Epithelial cell of esophagus (primary cell): ENCODE measurements around the gene MRPL10.
A peak's percentile ranks its signal among the peaks of the same experiment; 100 is the strongest.

Experiments
- DNase-seq: peaks from one replicate; pipeline ENCODE4 v3.0.0; 2010; ENCODE audit warnings: low read depth
- H3K4me3 ChIP-seq: 2 replicates; pipeline ENCODE4 v1.5.1; 2011; ENCODE audit warnings: mild to moderate bottlenecking, low read length, control low read depth
- TF ChIP-seq, protein P1 (sequence below): IDR thresholded peaks from 2 replicates; pipeline ENCODE4 v1.5.1; 2011; ENCODE audit warnings: low read depth, mild to moderate bottlenecking, low read length, control low read depth, inconsistent platforms; ENCODE audit not compliant: insufficient read depth; ENCODE audit errors: missing control alignments

The MRPL10 gene

GRCh38 chr17:47792457-47792856, 38.9 kb downstream of the MRPL10 start:
- DNase-seq: no peak
- no peak overlapping the region for H3K4me3 ChIP-seq
- TF ChIP-seq, protein P1, sequence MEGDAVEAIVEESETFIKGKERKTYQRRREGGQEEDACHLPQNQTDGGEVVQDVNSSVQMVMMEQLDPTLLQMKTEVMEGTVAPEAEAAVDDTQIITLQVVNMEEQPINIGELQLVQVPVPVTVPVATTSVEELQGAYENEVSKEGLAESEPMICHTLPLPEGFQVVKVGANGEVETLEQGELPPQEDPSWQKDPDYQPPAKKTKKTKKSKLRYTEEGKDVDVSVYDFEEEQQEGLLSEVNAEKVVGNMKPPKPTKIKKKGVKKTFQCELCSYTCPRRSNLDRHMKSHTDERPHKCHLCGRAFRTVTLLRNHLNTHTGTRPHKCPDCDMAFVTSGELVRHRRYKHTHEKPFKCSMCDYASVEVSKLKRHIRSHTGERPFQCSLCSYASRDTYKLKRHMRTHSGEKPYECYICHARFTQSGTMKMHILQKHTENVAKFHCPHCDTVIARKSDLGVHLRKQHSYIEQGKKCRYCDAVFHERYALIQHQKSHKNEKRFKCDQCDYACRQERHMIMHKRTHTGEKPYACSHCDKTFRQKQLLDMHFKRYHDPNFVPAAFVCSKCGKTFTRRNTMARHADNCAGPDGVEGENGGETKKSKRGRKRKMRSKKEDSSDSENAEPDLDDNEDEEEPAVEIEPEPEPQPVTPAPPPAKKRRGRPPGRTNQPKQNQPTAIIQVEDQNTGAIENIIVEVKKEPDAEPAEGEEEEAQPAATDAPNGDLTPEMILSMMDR: no peak

DNA sequence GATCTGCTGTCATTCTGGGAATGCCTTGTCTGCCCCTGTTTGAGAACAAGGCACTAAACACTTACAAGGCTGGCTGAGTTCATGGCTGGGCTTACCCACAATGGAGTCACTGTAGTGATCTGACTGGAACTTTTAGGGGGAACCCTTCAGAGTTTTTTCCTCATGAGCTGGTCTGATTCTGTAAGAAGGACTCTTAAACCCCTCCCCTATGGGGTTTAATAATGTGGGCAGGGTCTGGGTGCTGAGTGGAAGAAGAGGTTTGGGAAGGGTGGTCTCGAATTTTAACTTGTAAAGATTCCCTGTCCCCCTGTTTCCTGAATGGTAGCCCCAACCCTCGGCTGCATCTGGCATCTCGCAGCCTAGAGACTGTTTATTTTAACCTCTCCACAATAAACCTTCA, 40.3 kb downstream of the MRPL10 start:
- DNase-seq: no peak
- TF ChIP-seq, protein P1: no peak
- H3K4me3 ChIP-seq: no peak overlapping the region

DNA sequence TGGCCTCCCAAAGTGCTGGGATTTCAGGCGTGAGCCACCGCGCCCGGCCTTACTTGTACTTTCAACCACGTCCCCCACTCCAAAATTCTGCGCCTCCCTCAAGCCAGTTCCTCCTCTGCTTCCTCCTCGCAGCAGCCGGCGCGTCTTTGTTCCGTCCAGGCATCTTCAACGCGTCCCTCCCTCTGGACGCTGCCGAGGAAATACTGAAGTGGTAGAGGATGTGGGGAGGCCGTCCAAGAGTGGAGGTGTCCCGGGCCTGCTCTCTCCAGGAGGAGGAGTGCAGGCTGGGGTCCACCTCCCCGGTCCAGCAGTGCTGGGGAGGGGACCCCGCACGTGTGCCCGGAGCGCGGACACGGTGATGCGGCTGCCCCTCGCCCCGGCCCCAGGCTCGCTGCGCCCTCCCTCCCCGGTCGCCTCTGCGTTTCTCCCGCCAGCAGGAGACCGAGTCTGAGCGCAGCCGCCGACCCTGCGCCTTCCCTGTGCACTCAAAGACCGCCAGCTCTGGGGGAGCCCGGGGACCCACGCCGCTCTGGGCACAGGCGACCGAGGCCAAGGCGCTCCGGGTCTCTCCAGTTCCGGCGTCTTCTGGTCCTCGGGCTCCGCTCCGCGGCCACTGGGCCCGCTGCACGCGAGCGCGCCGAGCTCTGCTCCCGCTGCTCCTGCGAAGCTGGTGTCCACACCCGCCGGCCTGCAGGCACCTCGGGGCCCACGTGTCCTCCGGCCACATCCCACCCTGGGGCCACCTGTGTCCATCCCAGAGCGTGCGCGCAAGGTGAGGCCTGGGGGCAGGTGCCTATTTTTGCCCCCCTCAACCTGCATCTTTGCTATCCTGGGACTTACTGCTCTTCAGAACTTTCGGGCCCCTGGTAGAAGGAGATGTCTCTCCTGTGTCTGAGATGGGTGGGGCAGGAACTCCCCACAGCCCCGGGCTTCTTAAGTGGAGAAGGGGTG, 41.5 kb downstream of the MRPL10 start:
- H3K4me3 ChIP-seq: no peak overlapping the region
- TF ChIP-seq, protein P1: peak; percentile 50
- peak; percentile 59 for DNase-seq

- TF ChIP-seq, protein P1: no peak
- DNase-seq: peak; percentile 40
- no peak overlapping the region for H3K4me3 ChIP-seq
Measured at GRCh38 chr17:47785538-47786123, 45.7 kb downstream of the MRPL10 start.

- DNase-seq: no peak
- TF ChIP-seq, protein P1: no peak
- H3K4me3 ChIP-seq: no peak overlapping the region
Measured at GRCh38 chr17:47781397-47781796, 49.9 kb downstream of the MRPL10 start.

- DNase-seq: no peak
- TF ChIP-seq, protein P1: no peak
- no peak overlapping the region for H3K4me3 ChIP-seq
Measured at GRCh38 chr17:47778184-47778635, 53.1 kb downstream of the MRPL10 start.
